ENCODE measurements around the gene DAD1. TPM values are rescaled to one million over a fixed set of nuclear protein-coding genes. Genes with fewer than 3 reads are reported as not detected.

The DAD1 gene
- total RNA-seq, 1 donor from 2014 or later = 155 TPM

DNA sequence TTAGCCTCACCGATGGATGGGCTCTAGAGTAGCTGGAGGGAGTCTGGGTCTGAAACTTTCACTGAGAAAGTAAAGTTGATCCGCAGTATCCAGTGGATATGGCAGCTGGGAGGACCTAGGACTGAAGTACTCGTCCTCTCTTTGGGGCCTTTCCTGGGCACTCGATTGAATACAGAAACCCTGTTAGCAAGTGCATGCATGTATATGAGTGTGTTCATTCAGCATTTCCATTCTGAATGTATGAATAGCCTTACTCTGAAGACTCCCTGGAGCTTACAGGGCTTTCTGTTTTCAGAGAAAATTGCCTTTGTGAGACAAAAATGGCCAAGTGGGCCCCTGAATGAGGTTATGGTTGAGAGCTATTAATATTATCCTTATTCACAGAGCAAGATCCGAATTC lies 62.8 kb downstream of the DAD1 start:
- Mint-ChIP-seq H3K9me3 (no peaks in the 10 kb centered on the region), H3K36me3 (ENCODE audit: low read depth) (no peaks in the 10 kb centered on the region), H3K4me1 (peaks cover 9% of the 10 kb centered on the region), H3K4me3 (no peak overlapping the region), H3K27me3 (ENCODE audit: low read depth) (no peaks in the 10 kb centered on the region), H3K27ac (ENCODE audit: unreplicated experiment) (no peak overlapping the region)
- TF ChIP-seq, protein P1, sequence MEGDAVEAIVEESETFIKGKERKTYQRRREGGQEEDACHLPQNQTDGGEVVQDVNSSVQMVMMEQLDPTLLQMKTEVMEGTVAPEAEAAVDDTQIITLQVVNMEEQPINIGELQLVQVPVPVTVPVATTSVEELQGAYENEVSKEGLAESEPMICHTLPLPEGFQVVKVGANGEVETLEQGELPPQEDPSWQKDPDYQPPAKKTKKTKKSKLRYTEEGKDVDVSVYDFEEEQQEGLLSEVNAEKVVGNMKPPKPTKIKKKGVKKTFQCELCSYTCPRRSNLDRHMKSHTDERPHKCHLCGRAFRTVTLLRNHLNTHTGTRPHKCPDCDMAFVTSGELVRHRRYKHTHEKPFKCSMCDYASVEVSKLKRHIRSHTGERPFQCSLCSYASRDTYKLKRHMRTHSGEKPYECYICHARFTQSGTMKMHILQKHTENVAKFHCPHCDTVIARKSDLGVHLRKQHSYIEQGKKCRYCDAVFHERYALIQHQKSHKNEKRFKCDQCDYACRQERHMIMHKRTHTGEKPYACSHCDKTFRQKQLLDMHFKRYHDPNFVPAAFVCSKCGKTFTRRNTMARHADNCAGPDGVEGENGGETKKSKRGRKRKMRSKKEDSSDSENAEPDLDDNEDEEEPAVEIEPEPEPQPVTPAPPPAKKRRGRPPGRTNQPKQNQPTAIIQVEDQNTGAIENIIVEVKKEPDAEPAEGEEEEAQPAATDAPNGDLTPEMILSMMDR (conservative IDR thresholded peaks at IDR 0.05) = no peak
- DNase-seq (ENCODE audit: low read depth, low spot score) = no peak

DNA sequence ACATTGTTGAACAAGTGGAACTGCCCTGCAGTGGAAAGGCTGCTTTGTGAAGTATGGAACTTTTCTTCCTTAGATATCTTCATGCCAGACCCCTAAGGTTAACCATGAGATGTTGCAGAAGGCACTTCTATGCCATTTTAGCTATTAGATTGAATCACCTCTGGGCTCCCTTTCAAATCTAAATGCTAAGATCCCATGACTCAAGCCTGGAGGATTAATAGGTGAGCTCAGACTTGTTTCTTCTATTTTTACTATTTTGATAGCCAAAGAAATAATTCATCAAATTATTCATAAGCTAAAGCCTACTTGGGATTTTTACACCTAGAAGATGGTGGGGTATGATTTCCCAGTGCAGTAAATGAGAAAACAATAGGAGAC lies 64.3 kb downstream of the DAD1 start:
- peaks cover 9% of the 10 kb centered on the region for H3K4me1 Mint-ChIP-seq
- no peaks in the 10 kb centered on the region for H3K36me3 Mint-ChIP-seq (ENCODE audit: low read depth)
- no peak overlapping the region for H3K4me3 Mint-ChIP-seq
- H3K27me3 Mint-ChIP-seq (ENCODE audit: low read depth) = no peaks in the 10 kb centered on the region
- H3K27ac Mint-ChIP-seq (ENCODE audit: unreplicated experiment) = no peak overlapping the region
- DNase-seq (ENCODE audit: low read depth, low spot score) = no peak
- TF ChIP-seq, protein P1 (conservative IDR thresholded peaks at IDR 0.05) = no peak
- no peaks in the 10 kb centered on the region for H3K9me3 Mint-ChIP-seq

DNA sequence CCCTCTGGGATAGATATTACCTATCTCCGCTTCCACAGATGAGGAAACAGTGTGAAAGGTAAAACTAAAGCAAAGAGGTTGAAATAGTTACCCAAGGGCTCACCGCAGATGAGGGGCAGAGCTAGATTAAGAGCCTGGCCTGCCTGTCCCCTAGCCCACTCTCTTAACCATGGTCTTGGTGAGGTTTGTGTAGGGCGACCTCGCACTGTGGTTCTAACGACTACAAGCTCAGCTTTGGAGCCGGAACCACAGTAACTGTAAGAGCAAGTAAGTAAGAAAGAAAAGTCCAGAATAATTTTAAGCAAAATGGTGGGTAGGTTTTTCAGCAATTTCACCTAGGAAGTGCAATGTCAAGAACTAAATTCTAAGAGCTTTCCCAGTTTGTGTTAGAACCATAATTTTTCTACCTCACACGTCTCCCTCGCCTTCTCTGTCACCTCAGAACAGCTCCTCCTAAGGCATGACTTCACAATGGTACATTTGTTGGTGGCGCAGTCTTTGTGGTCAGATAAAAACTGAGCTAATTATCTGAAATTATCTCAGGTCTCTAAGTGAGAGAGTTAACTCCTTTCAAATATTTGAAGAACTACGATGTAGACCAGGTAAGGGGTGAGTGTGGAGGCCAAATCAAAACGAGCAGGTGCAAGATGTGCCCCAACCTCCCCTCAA lies 64.8 kb downstream of the DAD1 start:
- no peak overlapping the region for H3K27ac Mint-ChIP-seq (ENCODE audit: unreplicated experiment)
- DNase-seq (ENCODE audit: low read depth, low spot score) = no peak
- H3K36me3 Mint-ChIP-seq (ENCODE audit: low read depth) = no peaks in the 10 kb centered on the region

DNA sequence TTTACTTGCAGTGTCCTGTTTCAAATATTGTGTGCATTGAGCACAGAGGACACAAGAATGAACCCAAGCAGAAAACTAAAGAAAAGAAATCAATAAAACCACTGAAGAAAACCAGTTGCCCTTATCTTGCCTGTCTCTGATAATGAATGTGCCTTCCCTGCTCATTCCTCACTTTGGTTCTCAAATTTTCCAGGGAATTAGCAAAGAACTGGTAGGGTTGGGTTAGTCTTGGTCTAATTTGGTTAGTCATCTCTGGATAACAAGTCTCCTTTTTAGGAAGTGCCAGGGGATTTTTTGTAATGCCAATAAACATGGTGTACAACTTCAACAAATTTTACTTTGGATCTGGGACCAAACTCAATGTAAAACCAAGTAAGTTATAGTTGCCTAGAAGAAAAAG lies 65.7 kb downstream of the DAD1 start:
- Mint-ChIP-seq H3K27me3 (ENCODE audit: low read depth) (no peaks in the 10 kb centered on the region), H3K36me3 (ENCODE audit: low read depth) (no peaks in the 10 kb centered on the region), H3K9me3 (no peaks in the 10 kb centered on the region), H3K27ac (ENCODE audit: unreplicated experiment) (no peak overlapping the region), H3K4me3 (no peak overlapping the region), H3K4me1 (peaks cover 12% of the 10 kb centered on the region)
- DNase-seq (ENCODE audit: low read depth, low spot score) = no peak
- TF ChIP-seq, protein P1 (conservative IDR thresholded peaks at IDR 0.05) = no peak

More for the DNA sequence above, 64.8 kb downstream of the DAD1 start:
- no peak overlapping the region for H3K4me3 Mint-ChIP-seq
- peaks cover 9% of the 10 kb centered on the region for H3K4me1 Mint-ChIP-seq
- no peaks in the 10 kb centered on the region for H3K9me3 Mint-ChIP-seq
- TF ChIP-seq, protein P1 (conservative IDR thresholded peaks at IDR 0.05) = no peak
- H3K27me3 Mint-ChIP-seq (ENCODE audit: low read depth) = no peaks in the 10 kb centered on the region

DNA sequence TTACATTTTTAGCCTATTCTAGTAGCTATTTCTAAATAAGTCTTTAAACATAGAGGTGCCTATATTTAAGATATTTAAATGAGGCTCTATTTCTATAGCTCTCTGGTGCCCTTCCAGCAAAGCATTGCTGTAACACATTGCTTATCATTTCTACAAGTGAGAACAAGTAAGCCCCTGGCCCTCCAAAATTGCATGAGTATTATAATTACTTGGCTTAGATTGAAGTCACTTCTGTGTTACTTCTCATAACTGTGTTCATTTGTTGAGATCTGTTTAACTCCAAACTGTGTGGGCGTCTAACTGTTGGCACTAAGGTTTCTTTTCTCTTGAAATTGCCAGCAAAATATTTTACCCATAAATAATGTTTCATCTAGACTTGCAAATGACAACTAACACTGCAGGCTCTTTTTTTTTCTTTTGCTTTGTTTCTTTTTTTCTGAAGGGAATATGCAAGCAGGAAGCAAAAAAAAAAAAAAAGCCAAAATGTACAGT lies 66.5 kb downstream of the DAD1 start:
- Mint-ChIP-seq H3K27ac (ENCODE audit: unreplicated experiment) (no peak overlapping the region), H3K4me3 (no peak overlapping the region), H3K4me1 (peaks cover 20% of the 10 kb centered on the region), H3K36me3 (ENCODE audit: low read depth) (no peaks in the 10 kb centered on the region), H3K9me3 (no peaks in the 10 kb centered on the region), H3K27me3 (ENCODE audit: low read depth) (no peaks in the 10 kb centered on the region)
- TF ChIP-seq, protein P1 (conservative IDR thresholded peaks at IDR 0.05) = no peak
- no peak for DNase-seq (ENCODE audit: low read depth, low spot score)
